ENCODE results near the gene DKK3. TPM values are rescaled to one million over a fixed set of nuclear protein-coding genes. Genes with fewer than 3 reads are reported as not detected.

Gene DKK3
- total RNA-seq, 1 donor from 2014 or later, result not detected

DNA sequence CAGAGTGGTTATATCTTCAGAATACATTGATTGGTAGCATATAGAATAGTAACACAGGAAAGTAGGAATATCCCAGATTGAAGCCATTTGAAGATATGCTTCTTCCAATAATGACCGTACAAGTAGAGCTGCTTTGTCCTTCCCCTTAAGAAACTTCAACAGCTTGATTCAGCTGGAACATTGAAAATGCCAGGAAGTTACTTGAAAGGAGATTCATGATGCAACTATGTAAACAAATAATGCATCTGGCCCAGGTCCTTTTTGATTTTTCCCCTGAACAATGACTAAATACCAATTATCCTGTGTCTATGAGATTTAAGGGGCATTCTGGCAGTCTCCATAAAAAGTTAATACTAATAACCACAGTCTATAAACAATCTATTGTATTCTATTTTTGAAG lies 3.0 kb downstream of the DKK3 start:
- intact Hi-C loops (cut with micrococcal nuclease), result no loop called here

- intact Hi-C loops (cut with micrococcal nuclease), result no loop called here
Observed at GRCh38 chr11:12005061-12005460, 3.4 kb downstream of the DKK3 start.

DNA sequence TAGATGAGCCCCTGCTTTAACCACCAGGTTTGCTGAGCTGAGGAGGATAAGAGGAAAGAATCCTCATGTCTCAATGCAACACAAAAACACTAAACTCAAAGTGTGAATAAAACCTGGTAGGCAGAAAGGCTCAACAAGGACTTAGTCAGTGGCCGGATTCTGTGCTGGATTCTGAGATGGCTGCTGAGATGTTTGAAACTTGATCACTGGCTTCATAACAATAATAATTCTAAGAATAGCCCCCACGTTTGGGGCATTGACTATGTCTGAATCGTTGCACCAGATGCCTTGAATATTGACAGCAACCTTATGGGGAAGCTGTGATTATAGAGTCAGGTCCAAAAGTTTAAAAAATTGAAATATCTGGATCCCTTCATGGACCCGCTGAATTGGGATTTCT lies 4.6 kb downstream of the DKK3 start:
- intact Hi-C loops (cut with micrococcal nuclease), result no loop called here

DNA sequence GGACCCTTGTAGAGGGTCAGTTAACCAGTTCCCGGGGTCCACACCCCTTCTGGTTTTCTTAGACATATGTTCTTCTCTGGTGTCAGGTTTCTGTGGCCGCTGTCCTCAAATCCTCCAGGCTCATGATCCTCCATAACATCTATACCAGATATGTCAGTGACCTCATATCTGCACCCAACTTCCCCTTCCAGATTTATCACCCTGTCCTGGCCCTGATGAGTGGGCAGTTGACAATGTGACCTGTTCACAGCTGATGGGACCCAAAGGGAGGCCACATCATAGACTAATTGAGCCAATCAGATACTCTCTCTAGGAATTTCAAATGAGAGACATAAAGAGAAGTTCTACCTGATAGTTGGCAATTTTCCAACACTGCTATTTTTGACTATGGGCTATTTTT lies 5.1 kb downstream of the DKK3 start:
- intact Hi-C loops (cut with micrococcal nuclease), result no loop called here

GRCh38 chr11:12001186-12001585 lies 7.2 kb downstream of the DKK3 start:
- intact Hi-C loops (cut with micrococcal nuclease), result no loop called here

DNA sequence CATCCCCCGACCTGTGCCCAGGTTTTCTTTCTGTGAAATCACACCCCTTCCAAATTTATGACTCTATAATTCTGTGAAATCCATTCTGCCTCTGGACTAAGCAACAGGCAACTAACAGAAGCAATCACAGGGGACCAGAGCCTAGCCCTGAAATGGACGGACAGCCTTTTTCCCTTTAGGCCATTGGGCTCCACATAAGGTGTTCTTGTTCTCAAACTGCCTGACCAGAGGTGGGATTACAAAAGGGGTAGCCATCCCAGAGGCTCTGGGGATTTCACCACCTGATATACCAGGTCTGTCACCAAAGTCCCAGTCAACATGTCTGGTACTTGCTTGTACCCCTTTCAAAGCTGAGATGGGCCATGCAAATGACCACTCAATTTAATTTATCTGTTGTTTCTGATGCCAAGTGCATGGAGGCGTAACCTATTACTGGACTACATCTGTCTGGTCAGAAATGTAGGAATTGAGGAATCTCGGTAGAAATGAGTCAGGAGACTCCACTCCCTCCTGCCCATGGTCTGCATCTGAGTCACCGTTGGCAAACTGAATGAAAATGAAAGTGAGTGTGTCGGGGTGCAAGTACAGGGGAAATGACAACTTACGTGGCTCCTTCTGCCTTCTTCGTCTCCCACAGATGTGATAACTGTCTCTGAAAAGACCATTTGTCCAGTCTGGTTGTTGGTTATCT lies 10.2 kb downstream of the DKK3 start:
- intact Hi-C loops (cut with micrococcal nuclease), result no loop called here

GRCh38 chr11:11997049-11997322 lies 11.4 kb downstream of the DKK3 start:
- intact Hi-C loops (cut with micrococcal nuclease), result no loop called here

DNA sequence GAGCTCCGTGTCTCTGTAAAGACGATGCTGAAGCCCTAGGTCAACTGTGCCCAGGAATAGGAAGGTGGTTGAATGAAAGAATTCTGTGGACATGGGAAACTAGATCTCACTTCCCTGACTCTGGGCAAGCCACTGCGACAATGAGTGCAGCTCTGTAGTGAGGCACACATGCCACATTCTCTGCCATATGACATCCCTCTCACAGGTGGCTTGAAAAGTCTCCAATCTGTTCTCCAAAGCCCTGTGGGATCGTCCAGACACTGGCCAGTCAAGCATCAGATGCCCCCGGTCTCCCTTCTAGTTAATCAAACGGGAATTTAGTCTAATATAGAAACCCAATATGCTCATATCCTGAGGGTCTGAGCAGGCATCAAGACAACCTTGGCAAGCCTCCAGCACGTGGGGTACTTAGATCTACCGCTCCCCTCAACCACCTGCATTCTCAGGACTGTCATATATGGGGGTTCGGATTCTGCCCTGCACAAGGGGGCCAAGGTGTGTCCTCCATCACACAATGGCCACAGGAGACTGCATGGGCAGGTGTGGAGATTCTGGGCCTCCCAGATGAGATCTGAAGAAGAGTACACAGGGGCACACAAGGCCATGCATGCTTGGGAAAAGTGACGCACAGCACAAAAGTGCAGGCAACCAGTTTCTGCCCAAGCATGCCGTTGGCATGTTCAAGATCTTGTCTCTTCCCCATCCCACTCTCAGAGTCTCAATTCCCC lies 11.9 kb downstream of the DKK3 start:
- intact Hi-C loops (cut with micrococcal nuclease), result no loop called here

DNA sequence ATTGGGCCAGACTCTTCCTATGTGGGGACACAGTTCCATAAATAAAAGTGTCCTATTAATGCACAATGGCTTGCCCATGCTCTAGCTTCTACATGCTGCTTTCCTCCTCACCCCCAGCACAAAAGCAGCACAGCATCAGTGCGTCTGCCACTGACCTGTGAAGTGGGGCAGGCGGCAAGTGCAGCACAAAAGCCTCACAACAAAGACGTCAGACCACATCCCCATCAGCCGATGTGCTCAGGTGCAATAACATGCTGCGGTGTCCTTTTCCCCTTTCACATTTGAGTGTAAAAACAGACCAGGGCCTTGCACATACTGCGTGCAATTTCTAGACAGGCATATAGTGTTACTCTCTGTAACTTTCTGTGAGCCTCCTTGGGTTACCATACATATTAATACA lies 12.8 kb downstream of the DKK3 start:
- intact Hi-C loops (cut with micrococcal nuclease), result no loop called here

- intact Hi-C loops (cut with micrococcal nuclease), result no loop called here
Observed at GRCh38 chr11:11993839-11994238, 14.6 kb downstream of the DKK3 start.

GRCh38 chr11:11992257-11993212 lies 15.9 kb downstream of the DKK3 start:
- intact Hi-C loops (cut with micrococcal nuclease), result no loop called here

GRCh38 chr11:11989774-11990744 lies 18.4 kb downstream of the DKK3 start:
- intact Hi-C loops (cut with micrococcal nuclease), result no loop called here

DNA sequence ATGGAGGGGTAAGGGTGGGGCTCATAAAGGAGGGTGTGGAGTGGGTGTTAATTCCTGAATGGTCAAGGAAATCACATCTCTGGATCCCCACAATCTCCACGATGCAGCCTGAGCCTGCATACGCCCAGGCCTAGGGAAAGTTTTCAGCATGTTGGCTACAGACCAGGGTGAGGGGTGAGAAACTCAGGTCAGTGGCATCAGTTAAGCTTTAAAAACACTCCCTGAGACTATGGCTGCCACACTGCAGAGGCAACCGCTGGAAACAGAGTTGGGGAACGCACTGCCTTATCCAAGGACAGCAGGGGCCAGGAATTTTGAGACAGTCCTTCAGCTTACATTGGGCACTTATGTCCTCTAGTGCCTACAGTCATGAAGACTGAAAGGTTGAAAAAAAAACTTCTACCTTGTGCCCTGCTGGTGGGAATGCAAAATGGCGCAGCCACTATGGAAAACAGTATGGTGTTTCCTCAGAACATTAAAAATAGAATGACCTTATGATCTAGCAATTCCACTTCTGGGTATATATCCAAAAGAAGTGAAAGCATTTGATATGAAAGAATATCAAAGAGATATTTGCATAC lies 19.7 kb downstream of the DKK3 start:
- intact Hi-C loops (cut with micrococcal nuclease), result no loop called here

DNA sequence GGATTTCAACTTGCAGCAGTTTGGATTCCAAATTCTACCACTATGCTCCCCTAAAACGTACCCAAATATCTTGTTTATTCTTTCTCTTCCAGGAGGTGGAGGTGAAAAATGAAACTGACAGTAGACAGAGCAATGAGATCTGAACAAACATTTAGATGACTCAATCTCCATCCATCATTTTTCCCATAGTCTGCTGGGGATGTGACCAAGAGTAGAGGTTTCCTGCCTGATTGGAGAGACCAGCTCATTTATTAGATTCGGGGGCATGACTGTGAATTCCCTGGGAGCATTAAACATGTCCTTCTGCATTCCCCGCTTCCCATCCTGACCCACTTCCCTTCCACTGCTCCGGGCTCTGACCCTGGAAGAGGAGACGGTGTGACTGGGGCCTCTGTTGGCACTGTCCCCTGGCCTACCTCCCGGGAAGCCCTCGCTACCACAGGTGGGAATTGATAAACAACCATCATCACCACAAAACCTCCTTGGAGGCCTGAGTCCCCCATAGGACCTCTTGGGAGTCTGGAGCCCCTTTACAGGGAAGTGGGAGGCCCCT lies 20.3 kb downstream of the DKK3 start:
- intact Hi-C loops (cut with micrococcal nuclease), result no loop called here

DNA sequence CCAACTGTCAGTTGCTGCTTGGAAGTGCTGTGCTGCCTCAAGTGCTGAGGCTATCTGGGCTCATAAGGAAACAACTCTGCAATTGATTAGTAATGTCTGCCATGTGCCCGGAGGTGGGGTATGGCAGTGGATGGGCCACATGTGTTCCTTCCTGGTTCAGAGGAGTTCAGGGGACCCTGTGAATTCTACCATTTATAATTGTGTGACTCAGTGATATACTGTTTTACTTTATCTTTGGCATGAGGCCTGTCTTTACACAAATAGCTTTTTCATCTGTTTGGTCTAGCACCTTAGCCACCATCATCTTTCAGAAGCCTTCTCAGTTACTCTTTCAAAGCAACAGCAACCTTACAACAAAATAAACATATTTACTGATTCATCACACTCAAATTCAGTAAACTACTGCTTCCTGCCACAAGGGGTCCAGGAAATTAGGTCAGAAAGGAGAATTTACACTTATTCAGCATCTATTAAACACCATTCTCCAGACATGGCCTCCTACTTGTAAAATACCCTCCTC lies 20.9 kb downstream of the DKK3 start:
- intact Hi-C loops (cut with micrococcal nuclease), result no loop called here

- intact Hi-C loops (cut with micrococcal nuclease), result no loop called here
Observed at GRCh38 chr11:11985954-11986949, 22.2 kb downstream of the DKK3 start.

GRCh38 chr11:11985016-11985715 lies 23.3 kb downstream of the DKK3 start:
- intact Hi-C loops (cut with micrococcal nuclease), result no loop called here

- intact Hi-C loops (cut with micrococcal nuclease), result no loop called here
Observed at GRCh38 chr11:11984563-11984962, 23.9 kb downstream of the DKK3 start.

Data from T-helper 2 cell treated with Interferon-gamma antibody and Interleukin-4, amounts not matched to agents 100 ng/mL and 5 ng/mL, for 36 hours (primary cell).